Measurements from ENCODE around the gene PDZD2. TPM values are rescaled to one million over a fixed set of nuclear protein-coding genes. Genes with fewer than 3 reads are reported as not detected.
A peak's percentile ranks its signal among the peaks of the same experiment; 100 is the strongest.

PDZD2 gene
- total RNA-seq, 2 donors from 2014 or later: 6.6 to 14.6 TPM

GRCh38 chr5:32098890-32099310 lies 460.0 kb downstream of the PDZD2 start:
- Histone ChIP-seq H3K4me1 (ENCODE audit: control insufficient read depth, insufficient read depth, low read length) (no peaks in the 10 kb centered on the region), H3K27ac (ENCODE audit: low read depth, low read length) (no peak overlapping the region), H3K9ac (ENCODE audit: extremely low read depth, low read length, poor library complexity, severe bottlenecking) (no peak overlapping the region), H3K4me3 (ENCODE audit: low read length) (no peak overlapping the region), H3K27me3 (ENCODE audit: control insufficient read depth, insufficient read depth, low read length, poor library complexity, severe bottlenecking) (no peaks in the 10 kb centered on the region), H3K9me3 (ENCODE audit: control insufficient read depth, low read length) (no peaks in the 10 kb centered on the region), H3K36me3 (ENCODE audit: control insufficient read depth, insufficient read depth, low read length) (peaks cover 60% of the 10 kb centered on the region)
- TF ChIP-seq CTCF (conservative IDR thresholded peaks at IDR 0.05): no peak
- WGBS, 2 experiments (ENCODE audit: insufficient coverage in 1 of 2, insufficient read length in 1 of 2): 95 to 97% methylated on average over 10 to 11 of the region's 11 CpGs
- Mint-ChIP-seq H3K4me1 (no peaks in the 10 kb centered on the region), H3K4me3 (no peak overlapping the region), H3K27me3 (ENCODE audit: insufficient read depth) (no peaks in the 10 kb centered on the region), H3K9me3 (no peaks in the 10 kb centered on the region), H3K27ac (no peak overlapping the region), H3K36me3 (ENCODE audit: low read depth) (peaks cover 60% of the 10 kb centered on the region)
- DNase-seq: no peak

- Histone ChIP-seq H3K4me3 (ENCODE audit: low read length) (no peak overlapping the region), H3K27ac (ENCODE audit: low read depth, low read length) (peak overlapping the region; percentile 50), H3K9ac (ENCODE audit: extremely low read depth, low read length, poor library complexity, severe bottlenecking) (no peak overlapping the region), H3K4me1 (ENCODE audit: control insufficient read depth, insufficient read depth, low read length) (no peaks in the 10 kb centered on the region), H3K27me3 (ENCODE audit: control insufficient read depth, insufficient read depth, low read length, poor library complexity, severe bottlenecking) (no peaks in the 10 kb centered on the region), H3K36me3 (ENCODE audit: control insufficient read depth, insufficient read depth, low read length) (peaks cover 65% of the 10 kb centered on the region), H3K9me3 (ENCODE audit: control insufficient read depth, low read length) (no peaks in the 10 kb centered on the region)
- Mint-ChIP-seq H3K27ac (peak overlapping the region; percentile 5), H3K4me3 (no peak overlapping the region), H3K9me3 (no peaks in the 10 kb centered on the region), H3K4me1 (no peaks in the 10 kb centered on the region), H3K27me3 (ENCODE audit: insufficient read depth) (no peaks in the 10 kb centered on the region), H3K36me3 (ENCODE audit: low read depth) (peaks cover 62% of the 10 kb centered on the region)
- DNase-seq: no peak
- TF ChIP-seq CTCF (conservative IDR thresholded peaks at IDR 0.05): no peak
- 76 to 94% methylated on average over 6 to 9 of the region's 9 CpGs for WGBS, 2 experiments (ENCODE audit: insufficient coverage in 1 of 2, insufficient read length in 1 of 2)
These were observed 460.6 kb downstream of the PDZD2 start for GRCh38 chr5:32099486-32100035.

- peak overlapping the region; percentile 60 for H3K27ac ChIP-seq (ENCODE audit: low read depth, low read length)
- WGBS, 2 experiments (ENCODE audit: insufficient coverage in 1 of 2, insufficient read length in 1 of 2): 80 to 94% methylated on average over 2 to 6 of the region's 6 CpGs
- H3K36me3 ChIP-seq (ENCODE audit: control insufficient read depth, insufficient read depth, low read length): peaks cover 66% of the 10 kb centered on the region
- Mint-ChIP-seq H3K36me3 (ENCODE audit: low read depth) (peaks cover 64% of the 10 kb centered on the region), H3K27me3 (ENCODE audit: insufficient read depth) (no peaks in the 10 kb centered on the region), H3K9me3 (no peaks in the 10 kb centered on the region), H3K27ac (peak overlapping the region; percentile 39), H3K4me1 (no peaks in the 10 kb centered on the region), H3K4me3 (no peak overlapping the region)
- TF ChIP-seq CTCF (conservative IDR thresholded peaks at IDR 0.05): no peak
- no peak overlapping the region for H3K9ac ChIP-seq (ENCODE audit: extremely low read depth, low read length, poor library complexity, severe bottlenecking)
- no peaks in the 10 kb centered on the region for H3K4me1 ChIP-seq (ENCODE audit: control insufficient read depth, insufficient read depth, low read length)
- H3K4me3 ChIP-seq (ENCODE audit: low read length): no peak overlapping the region
- no peak for DNase-seq
- H3K27me3 ChIP-seq (ENCODE audit: control insufficient read depth, insufficient read depth, low read length, poor library complexity, severe bottlenecking): no peaks in the 10 kb centered on the region
- no peaks in the 10 kb centered on the region for H3K9me3 ChIP-seq (ENCODE audit: control insufficient read depth, low read length)
These were observed 461.3 kb downstream of the PDZD2 start for GRCh38 chr5:32100230-32100629.
